GM10248 (cell line): ENCODE data around the gene AJUBA.

Experiments
- CTCF ChIA-PET: fragments of 300-600 bp; sonication (Branson Sonifier 250); formaldehyde crosslinking; extraction: SDS; loops from one replicate; lab custom pipeline; 2021; ENCODE audit warnings: antibody characterized with exemption; lab: Yijun Ruan, JAX
- POLR2A ChIA-PET: fragments of 350-650 bp; sonication (Branson Sonifier 250); formaldehyde crosslinking; extraction: SDS; loops from one replicate; lab custom pipeline; 2020; ENCODE audit warnings: antibody characterized with exemption; lab: Yijun Ruan, JAX
- DNase-seq: peaks from one replicate; pipeline ENCODE4 v3.0.0; 2012; ENCODE audit errors: extremely low spot score
- TF ChIP-seq, protein P1 (sequence below): IDR thresholded peaks from 2 replicates; pipeline ENCODE4 v1.5.1; 2012; ENCODE audit warnings: mild to moderate bottlenecking, low read depth; ENCODE audit errors: extremely low read depth, missing control alignments, control extremely low read depth

The AJUBA gene

DNA sequence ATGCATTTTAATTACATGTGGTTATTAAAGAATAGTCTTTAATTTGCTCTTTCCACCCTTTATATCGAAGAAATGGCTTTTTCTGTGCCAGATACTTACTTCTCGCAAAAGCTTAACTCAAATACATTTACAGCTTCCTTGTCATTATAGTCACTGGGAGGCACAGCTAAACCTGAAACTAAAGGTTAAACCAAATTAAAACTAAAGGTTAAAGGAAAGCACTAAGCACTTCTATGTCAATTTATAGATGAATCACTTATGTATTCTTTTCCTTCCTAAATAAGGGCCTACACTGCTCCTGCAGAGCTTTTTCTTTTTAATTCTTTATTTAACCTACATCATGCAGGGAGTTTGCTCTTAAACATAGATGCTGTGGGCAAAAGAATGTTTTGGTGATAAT lies 18.5 kb upstream of the AJUBA start:
- ChIA-PET POLR2A (interaction anchor here (0.5 kb wide), 1 partner anchor 108 kb away, joined by 4 read pairs; no protein-coding TSS in a partner anchor), CTCF (interaction anchor here (1.3 to 10.4 kb wide), 5 partner anchors 7 to 68 kb away, joined by 5 to 218 read pairs (median 14); partner anchors contain the start of genes AJUBA and CDH24)
- TF ChIP-seq, protein P1, sequence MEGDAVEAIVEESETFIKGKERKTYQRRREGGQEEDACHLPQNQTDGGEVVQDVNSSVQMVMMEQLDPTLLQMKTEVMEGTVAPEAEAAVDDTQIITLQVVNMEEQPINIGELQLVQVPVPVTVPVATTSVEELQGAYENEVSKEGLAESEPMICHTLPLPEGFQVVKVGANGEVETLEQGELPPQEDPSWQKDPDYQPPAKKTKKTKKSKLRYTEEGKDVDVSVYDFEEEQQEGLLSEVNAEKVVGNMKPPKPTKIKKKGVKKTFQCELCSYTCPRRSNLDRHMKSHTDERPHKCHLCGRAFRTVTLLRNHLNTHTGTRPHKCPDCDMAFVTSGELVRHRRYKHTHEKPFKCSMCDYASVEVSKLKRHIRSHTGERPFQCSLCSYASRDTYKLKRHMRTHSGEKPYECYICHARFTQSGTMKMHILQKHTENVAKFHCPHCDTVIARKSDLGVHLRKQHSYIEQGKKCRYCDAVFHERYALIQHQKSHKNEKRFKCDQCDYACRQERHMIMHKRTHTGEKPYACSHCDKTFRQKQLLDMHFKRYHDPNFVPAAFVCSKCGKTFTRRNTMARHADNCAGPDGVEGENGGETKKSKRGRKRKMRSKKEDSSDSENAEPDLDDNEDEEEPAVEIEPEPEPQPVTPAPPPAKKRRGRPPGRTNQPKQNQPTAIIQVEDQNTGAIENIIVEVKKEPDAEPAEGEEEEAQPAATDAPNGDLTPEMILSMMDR: no peak
- DNase-seq: no peak

DNA sequence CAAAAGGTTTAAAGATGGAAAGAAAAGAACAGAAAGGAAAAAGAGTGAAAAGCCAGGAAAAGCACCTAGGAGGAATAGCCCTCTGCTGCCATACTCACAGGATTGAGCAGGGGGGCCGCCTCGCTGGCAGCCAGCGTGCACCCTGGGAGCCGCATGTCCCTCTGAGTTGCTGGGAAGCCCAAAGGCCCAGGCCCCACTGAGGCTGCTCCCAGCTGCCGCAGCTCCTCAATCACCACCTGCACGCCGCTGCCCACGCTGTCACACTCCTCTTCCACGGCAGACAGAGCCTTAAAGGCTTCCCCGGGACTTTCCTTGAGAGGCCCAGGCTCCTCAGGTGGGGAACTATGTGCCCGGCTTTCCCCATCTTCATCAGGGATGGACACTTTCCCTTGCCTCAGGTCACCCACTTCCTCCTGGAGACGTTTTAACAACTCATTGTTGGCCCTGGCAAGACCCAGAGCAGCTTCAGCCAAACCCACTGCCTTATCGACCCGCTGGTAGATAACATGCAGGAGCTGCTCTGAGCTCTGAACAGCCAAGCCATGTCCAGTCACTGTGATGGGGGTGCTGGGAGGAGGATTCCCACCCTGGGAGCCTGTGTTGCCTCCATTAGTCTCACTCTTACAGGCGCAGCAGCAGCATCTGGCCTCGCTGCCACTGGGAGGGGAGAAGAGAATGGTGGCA lies 16.1 kb upstream of the AJUBA start:
- POLR2A ChIA-PET: no interaction called here
- CTCF ChIA-PET: interaction anchor here (10.4 to 18.9 kb wide), 2 partner anchors 14 to 59 kb away, joined by 218 to 834 read pairs; partner anchors contain the start of genes AJUBA and CDH24
- DNase-seq: no peak
- TF ChIP-seq, protein P1: no peak

DNA sequence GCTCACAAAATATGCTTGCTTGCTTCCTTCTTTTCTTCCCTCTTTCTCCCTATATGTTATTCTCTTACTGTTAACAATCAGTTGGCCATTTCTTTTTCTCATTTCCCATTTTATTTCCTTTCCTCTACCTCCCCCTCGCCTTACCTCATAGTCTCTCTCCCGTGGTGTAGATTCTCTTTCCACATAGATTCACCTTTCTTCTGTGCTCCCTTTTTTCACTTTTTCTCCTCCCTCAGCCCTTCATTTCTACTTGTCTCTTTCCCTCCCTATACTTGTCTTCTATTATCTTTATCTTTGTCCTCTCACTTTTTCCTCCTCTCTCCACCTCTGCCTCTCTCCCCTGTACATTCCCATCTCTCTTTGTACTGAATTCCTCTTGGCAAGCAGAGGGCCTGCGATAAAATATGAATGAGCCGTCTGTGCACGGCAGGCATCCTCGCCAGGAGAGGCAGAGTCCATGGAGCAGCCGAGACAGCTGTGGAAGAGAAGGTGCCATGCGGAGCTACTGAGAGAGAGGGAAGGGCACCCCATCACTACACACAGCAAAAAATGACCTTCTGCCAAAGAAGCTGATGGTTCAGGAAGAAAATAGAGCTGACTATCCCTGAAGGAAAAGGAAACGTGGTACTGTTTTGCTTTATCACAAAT lies 15.4 kb upstream of the AJUBA start:
- CTCF ChIA-PET: interaction anchor here (1.4 to 18.9 kb wide), 6 partner anchors 8 to 60 kb away, joined by 3 to 834 read pairs (median 74); partner anchors contain the start of genes AJUBA, CDH24 and PSMB5
- POLR2A ChIA-PET: no interaction called here
- DNase-seq: no peak
- TF ChIP-seq, protein P1: no peak

DNA sequence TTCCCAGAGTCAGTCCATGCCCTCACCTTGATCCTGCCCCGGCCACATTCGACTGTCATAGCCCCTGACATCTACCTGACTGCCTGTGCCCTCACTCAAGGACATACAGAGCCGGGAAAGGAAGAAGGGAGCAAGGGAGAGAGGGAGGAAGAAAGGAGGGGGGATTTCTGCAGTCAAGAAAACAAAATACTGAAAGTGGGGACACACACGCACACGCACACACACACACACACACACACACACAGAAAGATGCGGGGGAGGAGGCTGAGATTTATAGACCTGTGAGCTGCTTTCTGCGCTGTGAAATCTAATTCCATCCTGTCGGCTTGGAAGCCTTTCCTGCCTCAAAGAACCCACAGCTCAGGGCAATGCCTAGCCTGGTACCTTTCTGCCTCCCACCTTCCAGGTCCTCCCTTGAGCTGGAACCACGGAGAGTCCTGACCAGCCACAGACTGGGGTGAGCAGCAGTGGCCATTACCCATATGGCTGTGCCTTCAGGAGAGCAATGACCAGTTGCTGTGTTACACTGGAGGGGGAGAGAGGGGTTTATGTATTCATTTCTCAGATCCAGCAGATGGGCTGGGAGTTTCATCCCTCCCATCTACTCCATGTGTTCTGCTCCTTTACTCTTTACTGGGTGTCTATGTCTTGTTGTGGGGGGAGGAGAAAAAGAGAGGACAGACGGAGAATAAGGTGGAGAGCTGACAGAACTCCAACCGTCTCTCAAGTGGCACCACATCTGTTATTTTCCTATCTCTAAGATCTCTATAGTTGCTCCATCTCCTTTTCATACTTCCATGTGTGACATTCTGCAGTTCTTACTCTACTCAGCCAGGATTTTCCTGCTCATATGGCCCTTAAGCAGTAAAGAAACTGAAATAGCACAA lies 14.7 kb upstream of the AJUBA start:
- POLR2A ChIA-PET: interaction anchor here (1.5 kb wide), 1 partner anchor 10 kb away, joined by 4 read pairs; no protein-coding TSS in a partner anchor
- CTCF ChIA-PET: interaction anchor here (0.9 to 18.9 kb wide), 8 partner anchors 8 to 60 kb away, joined by 3 to 834 read pairs (median 49); partner anchors contain the start of genes AJUBA, CDH24, PSMB11 and PSMB5

DNA sequence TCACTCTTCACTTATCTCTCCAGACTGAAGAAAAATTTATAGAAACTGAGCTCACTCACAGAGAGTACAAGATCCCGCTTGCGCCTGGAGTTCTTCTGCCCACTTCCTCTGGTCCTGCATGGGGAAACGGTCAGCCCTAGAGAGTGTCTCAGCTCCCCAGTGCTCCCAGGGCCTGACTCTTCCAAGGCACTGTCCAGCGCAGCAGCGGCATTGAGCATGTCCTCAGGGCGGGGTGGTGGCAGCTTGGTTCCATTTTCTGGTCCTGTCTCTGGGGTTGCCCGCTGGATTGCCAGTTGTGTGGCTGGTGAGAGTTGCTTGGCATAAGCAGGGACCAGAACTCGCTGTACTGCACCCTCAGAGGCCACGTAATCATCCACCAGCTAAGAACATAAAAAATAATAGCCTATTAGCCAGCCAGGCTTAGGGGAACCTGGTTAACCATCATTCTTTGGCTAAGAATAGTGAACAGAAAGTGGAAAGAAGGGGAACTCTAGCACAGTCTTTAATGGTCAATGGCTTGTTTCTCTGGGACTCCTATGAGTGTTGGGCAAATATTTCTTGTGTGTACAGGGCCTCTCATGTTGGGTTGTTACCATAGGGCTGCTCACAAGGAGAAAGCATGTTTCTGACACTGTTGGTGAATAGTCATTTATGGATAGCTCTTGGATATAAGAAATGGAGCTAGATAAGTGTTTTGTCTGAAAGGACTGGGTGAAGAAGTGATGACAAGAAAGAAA lies 13.7 kb upstream of the AJUBA start:
- CTCF ChIA-PET: interaction anchor here (0.9 to 18.9 kb wide), 15 partner anchors 9 to 113 kb away, joined by 3 to 834 read pairs (median 13); partner anchors contain the start of genes AJUBA, CDH24, PRMT5 and PSMB11
- TF ChIP-seq, protein P1: no peak
- no peak for DNase-seq
- POLR2A ChIA-PET: interaction anchor here (0.6 to 1.5 kb wide), 3 partner anchors 11 to 174 kb away, joined by 3 to 5 read pairs (median 4); no protein-coding TSS in a partner anchor

More for the DNA sequence above, 14.7 kb upstream of the AJUBA start:
- DNase-seq: no peak
- TF ChIP-seq, protein P1: no peak
